ENCODE data around the gene SNTG2. TPM values are rescaled to one million over a fixed set of nuclear protein-coding genes. Genes with fewer than 3 reads are reported as not detected.

The SNTG2 gene
- total and polyA plus RNA-seq, 2 of the 13 experiments (the other 11 are each of a cell fraction or from before 2014, with no cell fraction given): not detected

- H3K4me3 ChIP-seq (replicated peaks in 1 of 3; ENCODE audit: insufficient read depth in 1 of 3, low read depth in 2 of 3, low read length in 3 of 3): no peak overlapping the region
- no peak for DNase-seq (ENCODE audit: low spot score)
- no peak overlapping the region for H2AFZ ChIP-seq (ENCODE audit: low read length)
- peaks cover 6% of the 10 kb centered on the region; the same call in 1 of the 2 replicates for H3K9me3 ChIP-seq (ENCODE audit: low read length)
- no peaks in the 10 kb centered on the region for H3K4me1 ChIP-seq (ENCODE audit: insufficient read depth, low read length)
- POLR2A ChIA-PET: no interaction called here
- no peak overlapping the region for H3K4me2 ChIP-seq (ENCODE audit: low read depth, low read length)
- H3K27ac ChIP-seq (ENCODE audit: extremely low read length, insufficient read depth, low read length): no peak overlapping the region
- ATAC-seq: no peak
- CTCF ChIA-PET (ENCODE audit: low intra/inter-chr PET ratio, low total read pairs): no interaction called here
- H3K36me3 ChIP-seq (replicated peaks in 1 of 2; ENCODE audit: control insufficient read depth in 1 of 2, insufficient read depth in 2 of 2, low read length in 2 of 2): no peaks in the 10 kb centered on the region
- no peaks in the 10 kb centered on the region for H3K79me2 ChIP-seq (ENCODE audit: insufficient read depth, low read length)
- in situ Hi-C loops (cut with HindIII; ENCODE audit: extremely low pct_ligation_motif_present, low pct_unique_long_range_greater_than_20kb) (no loop called here), intact Hi-C loops (cut with micrococcal nuclease; ENCODE audit: unreplicated experiment) (no loop called here)
- no peaks in the 10 kb centered on the region; the same call in 1 of the 2 replicates for H4K20me1 ChIP-seq (ENCODE audit: insufficient read depth, low read length)
- peaks cover 5 to 24% of the 10 kb centered on the region in 2 experiments; a peak in 4 of 5 replicates for H3K27me3 ChIP-seq (ENCODE audit: control insufficient read depth in 1 of 2, insufficient read depth in 2 of 2, low read length in 2 of 2)
- no peak for FAIRE-seq
- BruUV-seq (replicated peaks): no TSS peak
- no peak overlapping the region for H3K9ac ChIP-seq (ENCODE audit: insufficient read depth, low read depth, low read length)
- TF ChIP-seq ZNF317 (CRISPR knock-in tag; IDR thresholded peaks at IDR 0.05) (no peak), ZBTB42 (CRISPR knock-in tag; IDR thresholded peaks at IDR 0.05) (no peak), STAG1 (CRISPR knock-in tag; IDR thresholded peaks at IDR 0.05) (no peak), GMEB1 (CRISPR knock-in tag; IDR thresholded peaks at IDR 0.05; ENCODE audit: borderline replicate concordance) (no peak), CENPT (CRISPR knock-in tag; IDR thresholded peaks at IDR 0.05; ENCODE audit: low read depth) (no peak), GABPB1 (CRISPR knock-in tag; IDR thresholded peaks at IDR 0.05) (no peak), ZNF124 (CRISPR knock-in tag; IDR thresholded peaks at IDR 0.05) (no peak), SAP130 (CRISPR knock-in tag; IDR thresholded peaks at IDR 0.05; ENCODE audit: low read depth) (no peak), KDM1A (CRISPR knock-in tag; IDR thresholded peaks at IDR 0.05) (no peak), PCBP2 (optimal IDR thresholded peaks at IDR 0.05; ENCODE audit: low read depth, low read length, poor library complexity, severe bottlenecking) (no peak), MED1 (CRISPR knock-in tag; IDR thresholded peaks at IDR 0.05) (no peak), ZSCAN20 (CRISPR knock-in tag; IDR thresholded peaks at IDR 0.05; ENCODE audit: borderline replicate concordance) (no peak), ZNF704 (CRISPR knock-in tag; IDR thresholded peaks at IDR 0.05; ENCODE audit: borderline replicate concordance) (no peak), ZNF652 (CRISPR knock-in tag; IDR thresholded peaks at IDR 0.05; ENCODE audit: borderline replicate concordance, low read depth) (no peak), ZNF674 (CRISPR knock-in tag; IDR thresholded peaks at IDR 0.05; ENCODE audit: low read depth) (no peak), ZNF263 (CRISPR knock-in tag; IDR thresholded peaks at IDR 0.05) (no peak), JUNB (CRISPR knock-in tag; IDR thresholded peaks at IDR 0.05; ENCODE audit: borderline replicate concordance) (no peak)
- WGBS (ENCODE audit: low lambda C conversion rate): 3% methylated on average over 6 of the region's 6 CpGs
Observed at GRCh38 chr2:963876-964275, 13.2 kb downstream of the SNTG2 start.
